Caco-2 (cell line): ENCODE measurements around the gene GJC3. TPM values are rescaled to one million over a fixed set of nuclear protein-coding genes. Genes with fewer than 3 reads are reported as not detected.
"Not testable (repeated sequence)": the region's sequence is repeated elsewhere in the genome, so short reads cannot be mapped to it uniquely, and the experiment has no call there.

ENCODE experiments used
- BruUV-seq: library from RNA; stranded (reverse); fragments of 400-500 nt; replicated peaks from 2 replicates; lab custom pipeline; 2021; lab: Mats Ljungman, UMichigan
- CTCF ChIA-PET: fragments of 300-600 bp; sonication (Branson Sonifier 250); formaldehyde crosslinking; loops from one replicate; lab custom pipeline; 2022; ENCODE audit warnings: antibody characterized with exemption; lab: Charles Lee
- POLR2A ChIA-PET: fragments of 300-600 bp; sonication (Branson Sonifier 250); formaldehyde crosslinking; loops from one replicate; lab custom pipeline; 2022; ENCODE audit warnings: antibody characterized with exemption; lab: Charles Lee
- DNase-seq, 2 experiments: peaks; one replicate each; pipeline versions ENCODE4 v3.0.0 to v3.0.0-alpha.2; 2020 to 2022
- H3K27me3 ChIP-seq: replicated peaks from 2 replicates; pipeline ENCODE4 v1.6.0; 2011; ENCODE audit warnings: low read length; ENCODE audit not compliant: control insufficient read depth, insufficient read depth
- H3K36me3 ChIP-seq: 2 replicates; pipeline ENCODE4 v1.5.1; 2011; ENCODE audit warnings: low read length; ENCODE audit not compliant: control insufficient read depth, insufficient read depth
- H3K4me1 ChIP-seq: fragments of 250-450 bp; sonication (Bioruptor Pico); 2 replicates; pipeline ENCODE4 v1.5.1; 2020; ENCODE audit warnings: mild to moderate bottlenecking
- H3K4me3 ChIP-seq: 2 replicates; pipeline ENCODE4 v1.5.1; 2011; ENCODE audit warnings: low read depth, mild to moderate bottlenecking, control low read depth, low read length
- H3K9me3 ChIP-seq: fragments of 250-450 bp; sonication (Bioruptor Pico); 2 replicates; pipeline ENCODE4 v1.5.1; 2020; ENCODE audit warnings: mild to moderate bottlenecking, moderate library complexity
- H3K27ac Mint-ChIP-seq: one replicate; pipeline ENCODE4 v1.8.0; 2022; ENCODE audit warnings: mixed read lengths; ENCODE audit not compliant: unreplicated experiment
- H3K27me3 Mint-ChIP-seq: one replicate; pipeline ENCODE4 v1.8.0; 2022; ENCODE audit warnings: mixed read lengths; ENCODE audit not compliant: insufficient read depth, unreplicated experiment
- H3K36me3 Mint-ChIP-seq: one replicate; pipeline ENCODE4 v1.8.0; 2022; ENCODE audit warnings: mild to moderate bottlenecking, mixed read lengths; ENCODE audit not compliant: insufficient read depth, unreplicated experiment
- H3K4me1 Mint-ChIP-seq: one replicate; pipeline ENCODE4 v1.8.0; 2022; ENCODE audit warnings: low read depth, mixed read lengths; ENCODE audit not compliant: unreplicated experiment
- H3K4me3 Mint-ChIP-seq: one replicate; pipeline ENCODE4 v1.8.0; 2022; ENCODE audit warnings: mild to moderate bottlenecking, moderate library complexity, mixed read lengths; ENCODE audit not compliant: unreplicated experiment
- H3K9me3 Mint-ChIP-seq: one replicate; pipeline ENCODE4 v1.8.0; 2022; ENCODE audit warnings: mixed read lengths; ENCODE audit not compliant: unreplicated experiment
- intact Hi-C: fragments of 100-400 bp; cut with micrococcal nuclease; formaldehyde crosslinking; loops from one replicate; pipeline ENCODE4 v1.10.0; 2022; ENCODE audit not compliant: unreplicated experiment
- total RNA-seq: library from RNA; stranded (reverse); gene quantifications from 2 replicates; pipeline ENCODE4 v1.2.3, GENCODE V29; 2022
- TF ChIP-seq, protein P1 (sequence below), 2 experiments: fragments of 200-600 bp in 1 of 2; IDR thresholded peaks; 1 replicate in 1 of 2; 2 replicates in 1 of 2; pipeline versions ENCODE4 v1.5.1 to v1.8.0; 2011 to 2022; ENCODE audit warnings: antibody characterized with exemption in 1 of 2, control low read depth in 1 of 2, inconsistent platforms in 1 of 2, low read depth in 1 of 2, low read length in 1 of 2, mild to moderate bottlenecking in 1 of 2, moderate library complexity in 1 of 2; ENCODE audit not compliant: insufficient read depth in 1 of 2, severe bottlenecking in 1 of 2, unreplicated experiment in 1 of 2

GJC3 gene
- total RNA-seq, 1 experiment from 2014 or later, result 0.27 TPM

GRCh38 chr7:99974681-99975080 lies 45.3 kb upstream of the GJC3 start:
- Histone ChIP-seq H3K4me1 (0 out of 2 replicates have a peak, but pooled peaks cover 5% of the 10 kb centered on the region), H3K36me3 (no peaks in the 10 kb centered on the region), H3K27me3 (no peaks in the 10 kb centered on the region), H3K4me3 (no peak overlapping the region), H3K9me3 (no peaks in the 10 kb centered on the region)
- DNase-seq, result no peak
- Mint-ChIP-seq H3K27me3 (peaks cover 7% of the 10 kb centered on the region), H3K9me3 (no peaks in the 10 kb centered on the region), H3K4me1 (peaks cover 9% of the 10 kb centered on the region), H3K36me3 (peaks cover 6% of the 10 kb centered on the region), H3K4me3 (no peak overlapping the region), H3K27ac (no peak overlapping the region)
- TF ChIP-seq, protein P1, sequence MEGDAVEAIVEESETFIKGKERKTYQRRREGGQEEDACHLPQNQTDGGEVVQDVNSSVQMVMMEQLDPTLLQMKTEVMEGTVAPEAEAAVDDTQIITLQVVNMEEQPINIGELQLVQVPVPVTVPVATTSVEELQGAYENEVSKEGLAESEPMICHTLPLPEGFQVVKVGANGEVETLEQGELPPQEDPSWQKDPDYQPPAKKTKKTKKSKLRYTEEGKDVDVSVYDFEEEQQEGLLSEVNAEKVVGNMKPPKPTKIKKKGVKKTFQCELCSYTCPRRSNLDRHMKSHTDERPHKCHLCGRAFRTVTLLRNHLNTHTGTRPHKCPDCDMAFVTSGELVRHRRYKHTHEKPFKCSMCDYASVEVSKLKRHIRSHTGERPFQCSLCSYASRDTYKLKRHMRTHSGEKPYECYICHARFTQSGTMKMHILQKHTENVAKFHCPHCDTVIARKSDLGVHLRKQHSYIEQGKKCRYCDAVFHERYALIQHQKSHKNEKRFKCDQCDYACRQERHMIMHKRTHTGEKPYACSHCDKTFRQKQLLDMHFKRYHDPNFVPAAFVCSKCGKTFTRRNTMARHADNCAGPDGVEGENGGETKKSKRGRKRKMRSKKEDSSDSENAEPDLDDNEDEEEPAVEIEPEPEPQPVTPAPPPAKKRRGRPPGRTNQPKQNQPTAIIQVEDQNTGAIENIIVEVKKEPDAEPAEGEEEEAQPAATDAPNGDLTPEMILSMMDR (IDR thresholded peaks at IDR 0.05; ENCODE audit: insufficient read depth in 1 of 2, low read depth in 1 of 2, low read length in 1 of 2, severe bottlenecking in 1 of 2, unreplicated experiment in 1 of 2), result no peak
- ChIA-PET POLR2A (no interaction called here), CTCF (no interaction called here)
- intact Hi-C loops, result no loop called here
- no TSS peak for BruUV-seq

GRCh38 chr7:99973817-99974216 lies 44.4 kb upstream of the GJC3 start:
- POLR2A ChIA-PET, H3K36me3 ChIP-seq, DNase-seq, H3K4me1 Mint-ChIP-seq, CTCF ChIA-PET, H3K27me3 Mint-ChIP-seq, H3K4me3 Mint-ChIP-seq, H3K9me3 Mint-ChIP-seq, H3K4me1 ChIP-seq, H3K27me3 ChIP-seq, H3K9me3 ChIP-seq, H3K27ac Mint-ChIP-seq, BruUV-seq, intact Hi-C loops, H3K4me3 ChIP-seq, H3K36me3 Mint-ChIP-seq: not testable (repeated sequence)

DNA sequence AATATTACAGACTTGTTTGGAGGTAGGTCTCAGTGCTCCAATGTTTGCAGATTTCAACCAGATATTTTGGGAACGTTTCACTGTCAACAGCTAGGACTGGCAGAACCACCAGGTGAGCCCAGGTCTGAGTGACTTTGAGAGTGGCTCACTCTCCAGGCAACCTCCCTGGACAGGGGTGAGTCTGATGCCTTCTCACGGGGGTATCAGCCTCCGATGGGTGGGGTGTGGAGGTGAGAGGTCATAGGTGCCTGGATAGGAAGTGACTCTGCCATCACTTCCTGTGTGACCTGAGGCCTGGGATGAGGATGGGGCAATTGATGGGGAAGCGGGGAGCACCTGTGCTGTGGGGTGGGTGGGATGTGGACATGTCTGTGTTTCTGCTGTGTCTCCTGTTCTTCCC lies 41.8 kb upstream of the GJC3 start:
- BruUV-seq, result no TSS peak
- Mint-ChIP-seq H3K4me3 (no peak overlapping the region), H3K27ac (no peak overlapping the region), H3K9me3 (no peaks in the 10 kb centered on the region), H3K4me1 (no peaks in the 10 kb centered on the region), H3K27me3 (peaks cover 14% of the 10 kb centered on the region), H3K36me3 (peaks cover 5% of the 10 kb centered on the region)
- no peaks in the 10 kb centered on the region for H3K27me3 ChIP-seq
- no peak for DNase-seq
- ChIA-PET CTCF (no interaction called here), POLR2A (no interaction called here)
- H3K36me3 ChIP-seq, result no peaks in the 10 kb centered on the region
- TF ChIP-seq, protein P1 (IDR thresholded peaks at IDR 0.05; ENCODE audit: insufficient read depth in 1 of 2, low read depth in 1 of 2, low read length in 1 of 2, severe bottlenecking in 1 of 2, unreplicated experiment in 1 of 2), result no peak
- no peaks in the 10 kb centered on the region for H3K9me3 ChIP-seq
- intact Hi-C loops, result no loop called here
- H3K4me1 ChIP-seq, result no peaks in the 10 kb centered on the region
- no peak overlapping the region for H3K4me3 ChIP-seq

DNA sequence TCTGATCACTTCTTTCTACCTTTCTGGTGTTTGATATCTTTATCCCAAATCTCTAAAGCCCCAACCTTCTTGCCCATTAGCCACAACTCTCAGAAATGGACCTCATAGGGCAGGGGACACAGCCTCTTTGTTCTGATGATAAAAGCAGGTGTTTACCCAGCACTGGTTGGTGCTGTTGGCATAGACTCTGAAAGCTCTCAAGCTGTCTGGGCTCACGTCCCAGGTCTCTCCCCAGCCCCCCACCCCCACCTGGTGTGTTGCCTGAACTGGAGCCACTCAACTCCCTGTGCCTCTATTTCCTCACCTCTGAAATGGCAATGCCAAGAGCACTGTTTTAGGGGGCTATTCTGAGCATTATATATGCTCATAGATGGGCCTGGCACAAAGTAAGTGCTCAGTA lies 40.4 kb upstream of the GJC3 start:
- peaks cover 19% of the 10 kb centered on the region for H3K27me3 Mint-ChIP-seq
- H3K4me3 ChIP-seq, H3K27me3 ChIP-seq, intact Hi-C loops, H3K4me3 Mint-ChIP-seq, POLR2A ChIA-PET, DNase-seq, H3K4me1 ChIP-seq, H3K27ac Mint-ChIP-seq, H3K9me3 Mint-ChIP-seq, H3K36me3 ChIP-seq, H3K4me1 Mint-ChIP-seq, H3K9me3 ChIP-seq, CTCF ChIA-PET, BruUV-seq, H3K36me3 Mint-ChIP-seq: not testable (repeated sequence)
